Medulla oblongata (tissue), 1 donor: ENCODE results near the gene PLA2G7.
"Not testable (repeated sequence)": the region's sequence is repeated elsewhere in the genome, so short reads cannot be mapped to it uniquely, and the experiment has no call there.

Source experiments
- DNase-seq: peaks from one replicate; pipeline ENCODE4 v3.0.0-alpha.2; 2015; ENCODE audit errors: extremely low spot score

PLA2G7 gene

DNA sequence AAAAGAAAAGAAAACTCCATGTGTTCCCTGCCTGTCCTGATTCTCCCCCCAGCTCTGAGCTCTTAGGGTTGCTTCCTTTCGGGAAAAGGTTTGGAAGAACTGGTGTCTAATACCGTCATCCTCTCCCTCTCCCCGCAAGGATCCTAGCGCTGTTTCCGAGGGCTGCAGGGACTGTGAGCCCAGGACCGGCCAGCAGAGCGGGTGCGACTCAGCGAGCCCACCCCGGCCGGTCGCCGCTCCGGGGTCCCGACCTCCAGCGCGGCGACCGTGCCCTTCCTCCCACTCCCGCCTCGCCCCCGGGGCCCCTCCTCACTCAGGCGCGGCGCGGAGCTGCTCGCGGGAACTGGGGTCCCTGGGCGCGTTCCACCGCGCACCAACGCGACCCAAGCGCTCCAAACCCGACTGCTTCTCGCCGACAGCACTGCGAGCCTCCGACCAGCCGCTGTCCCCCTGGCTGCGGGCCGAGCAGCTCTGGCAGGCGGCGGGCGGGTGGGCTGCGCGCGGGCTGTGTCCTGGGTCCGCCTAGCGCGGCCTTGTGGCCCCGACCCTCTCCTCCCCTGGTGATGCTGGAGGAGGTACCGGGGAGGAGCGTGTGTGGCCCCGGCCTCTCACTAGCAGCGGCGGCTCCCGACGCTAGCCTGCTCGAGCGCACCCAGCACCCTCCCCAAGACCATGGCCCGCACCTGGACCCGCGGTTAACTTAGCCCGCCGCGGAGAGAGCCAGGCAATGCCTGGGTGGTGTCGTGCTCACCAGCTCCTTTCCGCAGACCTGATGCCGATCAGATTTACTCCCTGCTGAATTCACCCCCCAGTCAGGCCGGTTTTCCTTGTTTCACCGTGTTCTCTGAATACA lies at the start of gene PLA2G7:
Gene PLA2G7, minus strand, starts transcription at position 509 of the 853 bp plus-strand sequence. CDS start 12,484 bp downstream, outside the sequence.
- DNase-seq = peak; percentile 11

DNA sequence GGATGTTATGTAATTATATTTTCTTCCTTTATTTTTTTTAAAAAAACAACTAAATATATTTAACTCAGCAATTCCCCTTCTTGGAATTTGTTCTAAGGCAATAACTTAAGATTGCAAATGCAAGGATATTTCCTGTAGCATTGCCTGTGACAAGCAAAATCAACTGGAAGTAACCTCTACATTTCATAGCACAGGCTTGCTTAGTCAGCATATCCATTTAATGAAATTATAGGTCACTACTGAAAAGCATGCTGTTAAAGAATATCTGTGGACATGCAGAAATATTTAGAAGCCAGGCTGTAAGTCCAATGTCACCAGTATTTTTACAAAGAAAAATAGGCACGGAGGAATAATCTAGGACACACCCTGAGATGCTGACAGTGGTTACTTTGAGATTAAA lies 49.4 kb upstream of the PLA2G7 start:
- no peak for DNase-seq

- DNase-seq = peak; percentile 89
Measured at GRCh38 chr6:46781478-46782378, 46.6 kb upstream of the PLA2G7 start.

- DNase-seq = no peak
Measured at GRCh38 chr6:46777476-46778346, 42.5 kb upstream of the PLA2G7 start.

- no peak for DNase-seq
Measured at GRCh38 chr6:46776070-46776712, 41.0 kb upstream of the PLA2G7 start.

GRCh38 chr6:46774736-46775135 lies 39.6 kb upstream of the PLA2G7 start:
- not testable (repeated sequence) for DNase-seq

- DNase-seq = no peak
Measured at GRCh38 chr6:46773201-46773855, 38.2 kb upstream of the PLA2G7 start.

DNA sequence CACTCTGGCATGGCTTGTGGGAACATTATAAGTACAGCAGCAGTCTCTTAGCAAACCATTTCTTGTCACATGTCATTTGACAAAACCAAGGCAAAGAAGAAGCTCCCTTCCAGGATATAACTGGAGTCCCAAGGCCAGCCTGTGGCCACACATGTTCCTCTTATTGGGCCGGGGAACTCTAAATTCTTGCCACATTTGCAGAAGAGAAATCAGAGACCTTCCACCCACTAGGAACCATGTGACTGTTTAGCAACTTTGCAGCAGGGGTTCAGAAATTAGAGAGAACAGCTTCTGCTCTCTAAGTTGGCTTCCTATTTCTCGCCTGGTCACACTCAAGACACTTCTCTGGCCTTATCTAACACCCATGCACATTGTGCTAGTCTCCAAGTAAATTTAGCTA lies 37.6 kb upstream of the PLA2G7 start:
- DNase-seq = peak; percentile 92

DNA sequence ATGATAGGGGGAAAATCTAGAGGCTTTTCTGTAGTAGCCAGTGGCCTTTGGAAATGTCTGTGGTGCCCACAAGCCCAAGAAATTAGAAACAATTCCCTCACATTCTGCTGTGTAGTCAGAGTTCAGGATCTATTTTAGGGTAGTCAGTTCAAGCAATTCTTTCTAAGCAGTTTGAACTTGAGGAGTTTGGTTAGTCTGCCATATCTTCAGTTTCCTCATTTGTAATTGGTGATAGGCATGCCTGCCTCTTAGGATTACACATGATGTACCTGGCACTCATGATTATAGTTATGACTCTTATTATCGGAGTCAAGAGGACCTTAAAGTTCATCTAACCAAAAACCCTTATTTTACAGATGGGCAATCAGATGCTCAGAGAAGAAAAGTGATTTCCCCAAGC lies 36.8 kb upstream of the PLA2G7 start:
- DNase-seq = peak; percentile 46

GRCh38 chr6:46764961-46765360 lies 29.8 kb upstream of the PLA2G7 start:
- DNase-seq = no peak

DNA sequence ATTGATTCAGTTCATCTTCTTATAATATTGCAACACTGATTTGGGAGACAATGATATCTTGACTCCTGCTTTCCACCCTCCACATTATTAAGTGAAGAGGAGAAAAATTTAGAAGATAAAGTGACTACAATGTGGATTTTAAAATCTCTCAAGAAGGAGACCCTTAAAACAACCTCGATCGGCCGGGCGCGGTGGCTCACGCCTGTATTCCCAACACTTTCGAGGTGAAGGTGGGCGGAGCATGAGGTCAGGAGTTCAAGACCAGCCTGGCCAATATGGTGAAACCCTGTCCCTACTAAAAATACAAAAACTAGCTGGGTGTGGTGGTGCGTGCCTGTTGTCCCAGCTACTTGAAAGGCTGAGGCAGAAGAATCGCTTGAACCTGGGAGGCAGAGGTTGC lies 29.1 kb upstream of the PLA2G7 start:
- not testable (repeated sequence) for DNase-seq

DNA sequence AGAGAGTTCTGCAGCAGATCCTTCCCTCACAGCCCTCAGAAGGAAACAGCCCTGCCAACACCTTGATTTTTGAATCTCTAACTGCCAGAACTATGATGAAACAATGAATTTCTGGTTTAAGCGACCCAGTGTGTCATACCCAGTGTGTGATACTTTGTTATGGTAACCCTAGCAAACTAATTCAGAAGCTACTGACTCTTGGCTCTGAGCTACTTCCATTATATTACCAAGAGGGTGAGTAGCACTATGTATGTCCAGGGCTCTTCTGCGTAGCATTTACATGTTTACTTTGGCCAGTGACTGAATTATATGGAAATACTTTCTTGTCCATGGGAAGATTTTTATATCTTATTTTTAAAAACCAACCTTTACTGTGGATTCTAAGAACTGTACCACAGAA lies 28.3 kb upstream of the PLA2G7 start:
- DNase-seq = no peak

GRCh38 chr6:46760925-46761324 lies 25.8 kb upstream of the PLA2G7 start:
- DNase-seq = no peak

- DNase-seq = no peak
Measured at GRCh38 chr6:46758960-46759753, 24.0 kb upstream of the PLA2G7 start.

DNA sequence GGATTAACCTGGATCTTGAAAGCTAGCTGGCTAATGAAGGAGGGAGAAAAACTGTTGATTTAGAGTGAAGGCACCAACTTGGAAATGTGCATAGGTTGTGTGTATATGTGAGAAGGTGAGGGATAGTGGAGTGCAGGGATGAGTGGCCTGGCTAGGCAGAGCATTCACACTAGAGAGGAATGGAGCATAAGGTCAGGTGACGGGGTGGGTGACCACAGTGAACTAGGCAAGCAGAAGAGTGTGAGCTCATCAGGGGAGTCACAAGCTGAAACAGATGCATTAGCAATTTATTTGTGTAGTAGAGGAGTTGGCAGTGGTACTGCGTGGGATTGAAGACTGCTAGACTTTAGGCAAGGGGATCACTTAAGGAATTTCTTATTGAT lies 22.0 kb upstream of the PLA2G7 start:
- DNase-seq = no peak

DNA sequence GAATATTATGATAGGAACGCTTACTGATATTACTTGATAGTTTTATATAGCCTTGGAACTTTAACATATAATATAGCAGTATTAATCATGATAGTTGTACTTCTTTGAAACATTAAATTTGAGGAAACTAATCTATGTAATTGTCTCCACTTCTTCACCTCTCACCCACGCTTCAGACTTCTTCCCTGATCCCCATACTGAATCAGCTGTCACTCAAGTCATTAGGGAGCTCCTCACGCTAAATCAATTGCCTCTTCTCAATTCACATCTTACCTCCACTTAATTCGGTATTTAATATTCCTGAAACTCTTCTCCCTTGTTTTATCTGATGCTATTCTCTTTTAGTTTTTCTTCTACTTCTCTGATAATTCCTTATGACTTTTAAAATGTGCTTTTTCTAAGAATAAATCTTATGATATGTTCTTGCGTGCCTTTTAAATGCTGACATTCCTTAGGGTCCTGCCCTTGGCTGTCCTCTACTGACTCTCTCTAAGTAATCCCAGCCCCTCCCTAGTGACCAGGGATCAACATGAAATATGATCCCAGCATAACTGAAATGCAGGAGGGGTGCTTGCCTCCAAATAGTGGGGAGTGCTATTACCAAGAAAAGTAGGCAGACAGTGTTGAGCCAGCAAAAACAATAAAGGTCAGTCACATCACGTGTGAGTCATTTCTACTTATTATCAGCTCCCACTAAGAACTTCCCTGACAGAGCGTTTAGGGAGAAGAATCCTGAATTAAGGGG lies 21.5 kb upstream of the PLA2G7 start:
- DNase-seq = no peak

- DNase-seq = no peak
Measured at GRCh38 chr6:46755865-46756264, 20.7 kb upstream of the PLA2G7 start.

DNA sequence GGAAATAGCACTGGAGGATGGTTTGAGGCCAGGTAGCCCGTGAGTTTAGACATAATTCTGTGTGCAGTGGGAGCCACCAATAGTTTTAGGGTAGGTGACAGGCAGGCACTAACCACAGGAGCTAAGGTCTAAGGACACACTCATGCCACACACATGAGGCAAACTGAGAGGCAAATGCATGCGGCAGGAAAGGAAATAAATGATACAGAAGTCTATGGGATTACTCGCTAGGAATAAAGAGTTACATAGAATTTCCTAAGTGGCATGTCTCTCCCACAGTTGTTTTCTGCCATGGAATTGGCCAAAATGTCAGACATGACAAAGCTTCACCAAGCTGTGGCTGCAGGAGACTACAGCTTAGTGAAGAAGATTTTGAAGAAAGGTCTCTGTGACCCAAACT lies 16.5 kb upstream of the PLA2G7 start:
- no peak for DNase-seq

DNA sequence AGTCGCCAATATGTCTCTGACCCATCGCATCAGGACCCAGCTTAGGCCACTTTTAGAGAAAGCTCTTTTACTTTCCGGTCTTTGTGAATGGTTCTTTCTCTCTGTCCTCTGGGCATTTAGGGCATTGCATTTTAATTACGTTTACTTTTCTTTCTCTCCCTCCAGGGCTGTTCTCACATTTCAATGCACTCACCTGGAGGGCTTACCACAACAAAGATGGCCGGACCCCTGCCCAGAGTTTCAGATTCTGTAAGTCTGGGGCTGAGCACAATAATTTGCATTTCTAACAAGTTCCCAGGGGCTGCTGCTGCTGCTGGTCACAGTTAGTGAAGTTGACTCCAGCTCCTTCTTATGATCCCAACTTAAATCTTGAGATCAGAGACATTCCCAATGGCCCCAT lies 14.6 kb upstream of the PLA2G7 start:
- DNase-seq = no peak
